Kidney capillary endothelial cell (primary cell): ENCODE results near the gene TMEM245.
"Not testable (repeated sequence)": the region's sequence is repeated elsewhere in the genome, so short reads cannot be mapped to it uniquely, and the experiment has no call there.

Experiments used
- DNase-seq: peaks from one replicate; pipeline ENCODE4 v3.0.0-alpha.2; 2018; ENCODE audit warnings: low spot score

Gene TMEM245

DNA sequence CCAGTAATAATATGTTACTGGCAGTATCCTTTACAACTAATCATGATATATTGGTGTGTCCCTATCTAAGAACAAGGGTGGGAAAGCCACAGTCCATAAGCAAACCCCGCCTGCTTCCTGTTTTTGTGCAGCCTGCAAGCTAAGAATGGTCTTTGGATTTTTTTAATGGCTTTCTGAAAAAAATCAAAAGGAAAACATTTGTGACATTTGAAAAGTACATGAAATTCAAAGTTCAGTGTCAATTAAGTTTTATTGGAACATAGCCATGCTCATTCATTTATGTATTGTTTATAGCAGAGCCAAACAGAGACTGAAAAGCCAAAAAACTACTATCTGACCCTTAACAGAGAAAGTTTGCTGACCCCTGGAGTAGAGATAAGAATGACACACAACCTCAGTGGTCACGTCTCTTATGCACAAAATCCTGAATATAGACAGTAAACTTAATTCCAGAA, 12.8 kb upstream of the TMEM245 start:
- no peak for DNase-seq

DNA sequence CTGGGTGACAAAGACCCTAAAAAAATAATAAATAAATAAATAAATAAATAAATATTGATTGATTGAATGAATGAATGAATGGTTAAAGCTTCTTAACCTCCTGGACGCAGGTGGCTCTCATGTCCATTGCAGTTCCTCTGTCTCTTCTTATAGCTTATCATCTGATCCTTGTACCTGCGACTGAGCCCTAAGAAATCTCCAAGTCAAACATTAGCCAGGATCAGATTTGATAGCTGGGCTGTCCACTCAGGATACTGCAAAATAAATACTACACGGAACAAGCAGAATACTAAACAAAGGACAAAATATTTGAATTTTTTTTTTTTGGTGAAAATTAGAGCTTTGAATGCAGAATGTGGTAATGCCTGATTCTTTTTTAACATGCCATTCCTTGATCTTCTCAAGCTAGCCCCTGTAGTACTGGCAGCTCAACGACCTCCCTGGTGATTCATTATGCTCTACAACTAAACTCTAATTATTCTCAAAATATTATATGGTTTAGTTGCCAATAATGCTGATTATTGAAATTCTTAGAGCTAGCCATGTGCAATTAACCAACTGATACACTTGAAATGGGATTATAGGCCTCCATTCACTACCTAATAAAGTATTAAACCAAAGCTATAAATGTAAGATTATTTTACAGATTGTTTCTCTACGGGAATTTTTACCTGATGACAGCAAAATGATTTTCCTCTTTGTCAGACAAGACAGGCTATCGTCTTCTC, 9.9 kb upstream of the TMEM245 start:
- DNase-seq: no peak

DNA sequence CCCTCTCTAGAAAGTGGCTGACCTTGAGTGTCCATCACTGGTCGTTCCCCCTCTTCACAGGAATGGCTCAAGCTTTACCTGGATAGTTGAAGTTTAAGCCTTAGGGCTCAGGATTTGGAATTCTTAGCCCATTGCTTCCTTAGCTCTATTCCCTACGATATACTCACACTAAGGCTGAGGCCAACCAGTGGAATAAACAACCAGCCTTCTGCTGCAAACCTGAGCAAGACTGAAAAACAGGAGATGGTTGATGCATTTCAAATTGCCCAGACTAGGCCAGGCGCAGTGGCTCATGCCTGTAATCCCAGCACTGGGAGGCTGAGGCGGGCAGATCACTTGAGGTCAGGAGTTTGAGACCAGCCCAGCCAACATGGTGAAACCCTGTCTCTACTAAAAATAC, 6.9 kb upstream of the TMEM245 start:
- DNase-seq: not testable (repeated sequence)

DNA sequence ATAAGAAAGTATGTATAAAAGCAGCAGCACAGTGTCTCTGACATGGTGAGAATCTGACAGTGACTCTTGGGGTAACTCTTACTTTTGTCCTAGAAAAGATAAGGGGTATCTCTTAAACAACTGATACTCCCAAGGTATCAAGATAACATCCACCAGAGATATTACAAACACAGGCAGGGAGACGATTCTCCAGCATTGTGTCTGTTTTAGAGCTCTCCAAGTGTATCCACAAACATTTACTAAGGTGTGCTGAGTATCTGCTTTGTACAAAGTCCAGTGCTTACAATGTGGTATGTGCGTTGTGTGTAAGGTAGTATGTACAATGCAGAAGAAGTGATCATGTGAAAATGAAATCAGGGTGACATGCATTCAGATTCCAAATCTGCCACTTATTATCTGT, 4.4 kb upstream of the TMEM245 start:
- DNase-seq: no peak

DNA sequence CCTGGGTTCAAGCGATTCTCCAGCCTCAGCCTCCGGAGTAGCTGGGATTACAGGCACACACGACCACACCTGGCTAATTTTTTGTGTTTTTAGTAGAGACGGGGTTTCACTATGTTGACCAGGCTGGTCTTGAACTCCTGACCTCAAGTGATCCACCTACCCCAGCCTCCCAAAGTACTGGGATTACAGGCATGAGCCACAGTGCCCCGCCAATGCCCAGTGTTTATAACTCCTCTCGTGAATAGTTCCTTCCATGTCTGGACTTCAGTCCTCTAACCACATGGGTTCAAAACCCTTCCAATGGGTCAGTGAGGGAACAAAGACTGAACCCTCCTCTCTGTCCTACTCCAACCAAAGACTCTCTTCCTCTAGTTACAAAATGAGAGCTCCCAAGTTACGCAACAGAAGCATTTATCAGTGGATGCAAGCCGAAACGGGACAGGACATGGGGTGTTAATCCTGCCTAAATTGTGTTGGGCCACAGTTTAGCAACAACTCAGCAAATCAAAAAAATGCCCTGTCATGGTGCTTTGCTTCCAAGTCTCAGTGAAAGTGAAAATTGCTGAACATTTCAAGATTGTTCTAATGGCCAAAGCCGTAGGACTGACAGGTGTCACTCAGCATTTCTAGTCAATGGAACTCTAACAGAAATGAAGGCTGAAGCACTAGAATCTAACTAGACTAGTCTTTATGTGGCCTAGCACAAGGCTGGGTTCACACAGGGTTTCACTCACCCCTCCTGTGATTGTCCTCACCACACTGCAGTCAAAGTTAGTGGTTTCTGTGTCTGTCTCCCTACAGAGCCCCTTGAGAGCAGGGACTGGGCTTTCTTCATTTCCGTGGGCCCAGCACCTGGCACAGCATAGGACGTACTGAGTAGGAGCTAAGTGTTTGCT, 3.2 kb upstream of the TMEM245 start:
- no peak for DNase-seq

DNA sequence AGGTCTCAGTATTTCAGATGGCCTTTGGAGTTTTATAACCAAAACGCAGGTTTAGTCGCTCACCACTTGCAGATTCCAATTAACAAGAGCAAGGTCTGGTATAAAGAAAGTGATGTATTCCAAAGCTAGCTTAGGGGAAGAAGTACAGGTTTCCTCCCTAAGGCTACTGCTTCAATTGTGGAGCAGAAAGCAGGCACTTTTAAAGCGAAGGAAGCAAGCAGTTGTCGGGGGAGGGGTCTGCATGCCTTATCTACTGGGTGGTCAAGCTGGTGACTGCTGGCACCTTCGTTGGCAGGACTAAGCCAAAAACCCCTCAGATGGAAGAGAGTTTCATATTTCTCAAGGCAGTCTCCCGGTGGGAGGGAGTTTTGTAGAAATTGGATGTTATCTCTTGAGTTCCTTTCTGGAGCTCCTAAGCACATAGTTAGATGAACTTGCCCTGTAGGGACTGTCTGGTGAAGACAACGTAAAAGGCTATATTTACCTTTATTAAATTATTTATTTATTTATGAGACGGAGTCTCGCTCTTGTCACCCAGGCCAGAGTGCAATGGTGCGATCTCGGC, 1.6 kb upstream of the TMEM245 start:
- DNase-seq: no peak

DNA sequence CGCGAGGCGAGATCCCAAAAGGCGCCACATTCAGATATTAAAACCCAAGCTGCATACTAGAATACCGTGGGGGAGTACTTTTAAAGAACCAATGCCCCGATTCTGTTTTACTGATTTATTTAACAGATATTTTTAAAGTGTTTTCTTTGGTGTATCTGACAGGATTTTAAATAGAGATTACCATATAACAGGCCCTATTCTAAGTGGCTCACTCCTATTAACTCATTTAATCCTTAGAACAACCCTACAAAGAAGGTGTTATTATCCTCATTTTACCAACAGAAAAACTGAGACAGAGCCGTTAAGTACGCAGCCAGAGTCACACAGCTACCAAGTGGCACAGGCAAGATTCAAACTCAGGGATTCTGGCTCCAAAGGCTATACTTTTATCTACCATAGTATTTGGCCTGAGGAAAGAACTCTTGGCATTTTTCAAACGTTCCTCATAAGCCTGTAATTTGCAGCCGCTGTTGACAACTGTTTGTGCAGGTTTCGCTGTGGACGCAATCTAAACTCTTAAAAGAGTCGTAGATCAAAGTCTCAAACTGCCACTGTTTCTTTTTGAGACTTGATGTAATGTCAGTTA, 550 bp upstream of the TMEM245 start:
- DNase-seq: no peak

DNA sequence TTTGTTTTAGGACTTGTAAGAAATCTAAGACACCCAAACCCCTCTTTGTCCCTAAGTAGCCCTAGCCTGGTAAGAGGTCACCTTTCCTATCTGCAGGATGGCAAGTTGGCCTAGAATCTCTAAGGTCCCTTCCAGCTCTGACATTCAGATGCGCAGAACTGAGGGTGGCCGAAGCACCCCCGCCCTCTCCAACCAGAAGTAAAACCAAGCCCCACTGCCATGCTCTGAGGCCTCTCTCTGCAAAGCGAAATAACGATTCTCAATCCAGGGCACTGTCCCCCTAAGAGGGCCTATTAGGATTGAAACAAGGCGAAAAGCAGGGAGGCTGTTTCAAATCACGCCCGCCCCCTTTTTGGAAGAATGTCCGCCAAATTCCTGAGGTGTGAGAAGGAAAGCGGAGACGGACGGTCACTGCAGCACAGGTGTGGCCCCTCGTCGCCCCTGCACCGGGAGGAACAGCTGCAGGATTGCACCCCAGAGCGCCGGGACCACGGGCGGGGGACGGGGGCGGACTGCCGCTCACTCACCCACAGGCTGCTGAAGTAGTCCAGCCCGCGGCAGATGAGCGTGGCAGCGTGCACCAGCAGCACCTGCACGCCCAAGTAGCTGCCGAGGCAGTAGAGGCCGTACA, 824 bp downstream of the TMEM245 start:
- DNase-seq: no peak

DNA sequence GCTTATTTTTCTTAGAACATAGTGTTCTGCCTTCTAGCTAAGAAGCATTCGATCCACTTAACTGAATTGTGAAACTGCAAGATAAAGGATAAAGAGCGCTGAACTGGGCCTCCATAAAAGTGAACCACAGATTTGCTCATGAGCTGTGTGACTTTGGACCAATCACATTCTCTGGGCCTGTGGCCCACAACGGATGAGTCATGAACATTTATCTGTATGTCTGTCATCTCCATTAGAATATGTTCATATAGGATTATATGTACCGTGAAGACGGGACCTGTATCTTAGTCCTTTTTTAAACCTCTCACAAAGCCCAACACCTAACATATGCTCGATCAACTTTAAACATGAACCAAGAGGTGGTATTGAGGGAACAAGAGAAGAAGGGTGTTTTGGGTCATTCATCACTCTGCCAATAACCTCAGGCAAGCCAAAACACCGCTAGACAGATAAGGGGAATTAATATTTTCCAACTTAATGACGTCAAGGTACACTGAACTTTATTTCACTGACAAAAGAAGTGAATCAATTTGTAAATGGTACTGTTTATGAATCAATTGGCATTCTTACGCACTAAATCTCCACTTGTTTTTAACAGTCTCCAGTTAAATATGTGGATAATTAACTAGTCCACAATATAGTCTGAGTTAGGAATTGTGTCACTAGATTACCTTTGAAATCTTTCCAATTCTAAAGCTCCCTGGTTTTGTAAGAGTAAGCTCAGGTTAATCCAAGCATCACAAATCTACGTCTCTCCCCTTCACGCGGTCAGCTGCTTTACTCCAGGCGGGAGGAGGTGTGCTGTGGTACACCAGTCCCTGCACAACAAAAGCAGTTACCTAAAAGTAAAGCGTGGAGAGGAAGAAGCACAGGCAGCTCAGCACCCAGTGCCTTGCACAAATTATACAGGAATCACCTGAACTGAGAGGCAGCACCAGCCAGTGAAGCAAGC, 1.6 kb downstream of the TMEM245 start:
- no peak for DNase-seq

DNA sequence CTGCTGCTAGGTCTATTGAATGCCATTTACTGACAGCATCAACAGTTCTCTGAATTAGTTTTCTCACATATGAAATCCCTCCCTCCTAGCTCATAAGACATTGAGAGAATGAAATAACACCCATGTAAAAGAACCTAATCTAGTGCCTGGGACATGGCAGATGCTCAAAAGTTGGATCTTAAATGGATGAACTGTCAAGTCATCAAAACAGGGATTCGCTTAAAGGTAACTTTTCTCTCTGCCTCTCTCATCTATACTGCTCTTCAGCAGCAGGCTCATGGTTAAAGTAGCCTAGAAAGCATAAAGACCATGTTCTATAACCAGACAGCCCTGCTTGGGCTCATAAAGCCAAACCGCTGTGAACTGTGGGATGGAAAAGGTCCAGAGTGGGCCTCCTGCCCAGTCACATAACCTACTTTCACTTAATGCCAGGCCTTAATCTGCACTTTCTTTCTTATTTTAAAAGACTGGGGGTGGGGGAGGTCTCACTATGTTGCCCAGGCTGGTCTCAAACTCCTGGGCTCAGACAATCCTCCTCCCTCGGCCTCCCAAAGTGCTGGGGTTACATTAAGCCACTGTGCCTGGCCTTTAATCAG, 3.7 kb downstream of the TMEM245 start:
- DNase-seq: no peak

DNA sequence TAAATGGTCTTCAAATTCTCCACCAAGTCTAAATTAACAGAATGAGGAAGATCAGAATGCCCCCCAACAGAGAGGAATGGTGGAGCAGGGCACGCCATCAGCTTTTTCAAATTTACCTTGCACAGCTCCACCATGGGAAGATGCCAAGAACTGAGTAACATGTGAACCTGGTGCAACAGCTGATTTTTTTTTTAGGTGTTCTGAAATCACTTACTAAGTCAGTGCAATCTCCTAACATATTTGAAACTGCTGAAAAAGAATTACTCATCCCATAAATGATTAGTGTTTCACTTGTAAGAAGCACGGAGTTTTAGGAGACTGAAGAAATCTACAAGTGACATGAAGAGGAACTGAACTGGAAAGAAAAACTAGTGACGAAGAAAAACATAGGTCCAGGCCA, 5.1 kb downstream of the TMEM245 start:
- DNase-seq: no peak

DNA sequence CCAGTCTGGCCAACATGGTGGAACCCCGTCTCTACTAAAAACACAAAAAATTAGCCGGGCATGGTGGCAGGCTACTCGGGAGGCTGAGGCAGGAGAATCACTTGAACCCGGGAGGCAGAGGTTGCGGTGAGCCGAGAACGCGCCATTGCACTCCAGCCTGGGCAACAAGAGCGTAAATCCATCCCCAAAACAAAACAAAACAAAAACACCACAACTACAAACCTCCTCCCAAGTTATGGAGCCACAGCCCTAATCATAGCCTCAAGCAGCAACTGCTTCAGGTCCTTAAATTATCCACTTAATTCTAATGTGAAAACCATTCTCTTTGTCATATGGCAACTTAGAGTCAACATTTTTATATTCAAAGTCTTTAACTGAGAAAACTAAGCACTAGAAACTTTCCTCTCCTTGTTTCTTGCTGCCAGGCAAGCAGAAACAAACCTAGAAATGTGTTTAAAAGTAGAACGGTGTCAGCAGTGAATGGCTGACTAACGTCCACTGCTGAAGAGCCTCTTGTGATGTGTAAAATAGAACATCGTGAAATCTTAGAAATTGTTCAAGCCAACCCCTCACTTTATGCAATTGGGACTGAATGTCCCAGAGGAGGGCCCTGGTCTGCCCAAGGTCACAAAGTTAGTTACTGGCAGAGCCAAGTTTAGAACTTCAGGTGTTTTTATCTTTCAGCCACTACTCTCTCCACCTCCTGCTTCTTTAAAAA, 5.7 kb downstream of the TMEM245 start:
- DNase-seq: no peak

DNA sequence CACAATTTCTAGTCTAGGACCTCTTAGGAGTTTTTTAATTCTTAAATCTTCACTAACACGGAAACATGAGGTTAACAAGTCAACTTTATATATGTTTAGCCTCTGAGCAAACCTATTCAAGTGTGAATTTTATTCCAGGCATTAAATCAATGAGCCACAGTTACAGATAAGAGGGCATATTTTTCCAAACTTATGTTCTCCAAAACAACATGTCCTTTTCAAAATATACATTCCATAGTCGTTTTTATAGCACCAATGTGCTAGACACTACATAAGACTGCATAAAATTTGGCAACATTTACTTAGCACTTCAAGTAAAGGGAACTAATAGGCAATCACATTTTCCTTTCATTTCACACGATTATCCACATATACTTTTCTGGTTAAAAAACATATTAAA, 6.5 kb downstream of the TMEM245 start:
- no peak for DNase-seq

DNA sequence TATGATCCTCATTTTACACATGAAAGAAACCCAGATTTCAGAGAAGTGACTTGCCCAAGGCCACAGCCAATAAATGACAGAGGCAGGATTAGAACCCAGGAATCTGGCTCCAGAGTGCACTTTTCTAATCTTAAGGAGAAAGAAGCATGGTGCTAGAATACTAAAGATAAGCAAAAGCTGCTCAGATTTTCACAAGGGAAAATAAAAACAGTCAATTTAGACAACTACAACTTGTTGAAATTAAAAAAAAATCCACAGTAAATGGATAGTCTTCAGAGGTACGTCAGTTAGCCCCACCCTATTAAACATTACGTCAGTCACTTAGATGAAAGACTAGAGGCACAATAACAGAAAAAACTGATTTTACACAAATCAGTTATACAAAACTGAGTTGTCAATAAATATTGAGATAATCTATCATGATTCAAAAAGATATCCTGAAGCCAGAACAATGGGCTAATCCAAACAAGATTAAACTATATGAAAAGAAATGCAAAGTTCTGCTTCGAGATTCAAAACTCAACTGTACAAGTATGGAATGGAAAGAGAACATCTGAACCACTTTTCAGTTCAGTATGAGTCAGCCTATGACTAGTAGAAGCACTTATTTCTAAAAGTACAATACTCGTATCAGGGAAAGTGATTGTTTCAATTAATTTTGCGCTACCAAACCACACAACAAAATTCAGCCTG, 9.3 kb downstream of the TMEM245 start:
- peak; percentile 46 for DNase-seq

DNA sequence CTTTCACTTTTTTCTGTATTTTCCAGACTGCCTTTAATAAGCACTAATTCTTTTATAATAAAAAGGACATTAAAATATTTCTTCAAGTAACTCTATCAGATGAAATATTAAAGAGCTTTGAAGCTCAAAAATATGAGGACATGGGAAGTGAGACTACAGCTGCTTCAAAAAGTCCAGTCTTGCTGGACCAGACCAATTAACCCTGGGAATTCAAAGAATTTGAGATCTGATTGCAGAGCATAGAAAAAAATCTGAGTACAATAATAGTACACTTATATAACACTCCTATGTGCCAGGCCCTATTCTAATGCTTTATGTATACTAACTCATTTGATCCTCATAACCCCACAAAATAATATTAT, 9.8 kb downstream of the TMEM245 start:
- DNase-seq: no peak

DNA sequence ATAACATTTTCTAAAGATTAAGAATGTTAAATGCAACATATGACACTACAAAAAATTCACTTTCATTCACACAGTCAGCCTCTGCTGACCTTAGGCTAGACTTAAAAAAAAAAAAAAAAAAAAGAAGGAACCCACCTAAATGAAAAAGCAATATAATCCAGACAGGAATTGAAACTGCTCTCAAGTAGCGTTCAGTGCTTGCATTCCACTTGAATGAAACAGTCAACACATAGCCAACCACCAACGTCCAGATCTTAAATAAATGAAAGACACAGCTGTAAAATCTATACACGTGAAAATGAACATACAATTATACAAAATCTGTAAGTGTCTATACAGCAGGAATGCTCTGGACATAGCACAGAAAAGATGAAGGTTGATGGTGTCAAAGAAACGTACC, 11.4 kb downstream of the TMEM245 start:
- no peak for DNase-seq

DNA sequence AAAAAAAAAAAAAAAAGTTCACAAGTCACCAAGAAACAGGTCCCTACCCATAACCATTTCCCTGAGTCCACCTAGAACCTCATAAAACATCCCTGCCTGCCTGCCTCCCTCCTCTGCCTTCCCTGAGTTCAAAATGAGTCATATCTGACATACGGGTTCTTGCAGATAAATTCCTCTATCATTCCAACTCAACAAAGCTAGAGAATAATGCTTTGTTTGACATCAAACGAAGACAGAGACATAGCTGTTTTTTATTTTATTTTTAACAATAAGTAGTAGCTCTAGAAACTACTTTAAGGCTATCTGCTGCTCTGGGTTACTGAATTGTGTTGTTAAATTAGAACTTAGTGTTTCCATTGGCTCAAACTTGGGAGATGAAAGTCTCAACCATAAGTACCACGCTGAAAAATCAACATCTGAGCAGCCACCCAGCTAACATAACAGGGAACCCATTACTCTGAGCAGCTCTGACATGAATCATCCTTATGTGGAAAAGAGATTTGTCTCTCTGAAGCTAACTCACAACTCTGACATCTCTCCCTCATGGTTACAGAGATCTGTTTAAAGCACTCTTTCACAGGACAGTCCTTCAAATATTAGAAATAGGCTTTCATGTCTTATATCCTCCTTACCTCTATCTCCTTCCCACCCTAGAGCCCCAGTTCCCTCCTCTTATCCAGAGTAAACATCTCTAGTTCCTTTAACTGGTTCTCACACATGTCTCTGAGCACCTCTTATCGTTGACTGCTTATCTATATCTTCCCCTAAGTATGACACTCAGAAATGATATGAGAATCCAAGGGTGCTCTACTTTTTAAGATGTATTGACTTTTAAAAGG, 12.1 kb downstream of the TMEM245 start:
- DNase-seq: no peak

DNA sequence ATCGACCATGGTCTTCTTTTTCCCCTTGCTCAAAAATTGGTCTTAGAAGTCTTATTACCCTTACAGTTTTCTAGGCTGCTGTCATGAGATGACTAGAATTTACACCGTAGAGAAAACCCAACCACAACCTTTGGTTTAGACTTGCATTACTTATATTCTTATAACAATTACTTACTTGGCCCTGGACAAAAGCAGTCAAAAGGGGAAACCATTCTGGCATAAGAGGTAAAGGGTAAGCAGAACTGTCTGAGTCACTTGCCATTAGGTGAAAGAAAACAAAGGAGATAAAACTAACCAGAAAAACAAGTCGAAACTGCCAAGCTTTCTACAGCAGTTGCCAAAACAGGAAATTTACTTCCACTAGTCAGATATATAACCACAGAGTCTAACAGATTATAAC, 17.9 kb downstream of the TMEM245 start:
- peak; percentile 34 for DNase-seq

DNA sequence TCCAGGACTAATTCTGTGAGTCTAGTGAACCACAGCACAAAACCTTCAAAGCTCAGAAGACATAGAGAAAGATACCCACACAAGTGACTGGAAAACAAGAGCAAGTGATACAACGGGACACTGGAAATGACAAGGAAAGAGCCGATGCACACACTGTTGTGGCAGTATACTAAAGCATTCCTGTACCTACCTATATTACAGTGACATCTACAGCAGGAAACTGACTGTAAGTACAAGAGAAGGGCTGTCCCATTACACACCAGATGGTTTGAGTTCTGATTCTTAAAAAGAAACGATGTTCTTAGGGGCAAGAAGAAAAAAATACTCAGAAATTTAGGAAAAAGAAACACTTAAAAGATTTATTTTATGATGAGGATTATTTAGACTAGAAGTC, 18.5 kb downstream of the TMEM245 start:
- DNase-seq: no peak
